Heart left ventricle (tissue), 13 donors: ENCODE results near the gene KRTAP10-4.

Experiments
- POLR2A ChIP-seq, 2 donors: fragments of 450-650 bp; IDR thresholded peaks; one replicate each; pipeline ENCODE4 v1.6.1; 2017; ENCODE audit warnings: antibody characterized with exemption in 2 of 2, mild to moderate bottlenecking in 2 of 2, moderate library complexity in 2 of 2
- TF ChIP-seq, protein P1 (sequence below), 12 donors: fragments of 200-600 bp; sonication (generic) in 4 of 12; IDR thresholded peaks; one replicate each; pipeline versions ENCODE4 v1.5.0 to v1.8.0; 2018 to 2022; ENCODE audit warnings: antibody characterized with exemption in 12 of 12, mild to moderate bottlenecking in 5 of 12
- donor health status: ischemic (EF 13 %, LVEDD 7.1; RV severe dilation, severe dysfunction).
- donor health status: DM: no; HTN: yes; CAD: no.
- donor health status: DM: no; HTN: no; CAD: no.
- donor health status: ischemic (EF 25% LVEDD 6.9; RV normal size, moderate dysfunction).
- donor health status: ischemic (EF 25% LVEDD 5.7; RV mildly dilated, moderate dysfunction).
- donor health status: ischemic (EF 35%, LVEDD 5.7; RV mildly dilated, moderate dysfunction).
- donor health status: nonischemic (EF 11% LVEDD 7.7; RV severe dilation, severe dysfunction).
- donor health status: DM: yes; HTN: yes; CAD: no.
- donor health status: PGD.
- donor health status: ischemic (EF 29% LVEDD 5.4; RV normal size, mild dysfunction).
- donor health status: nonischemic (EF 23%, LVEDD 6.1; RV moderate dilation, normal function).

- TF ChIP-seq, protein P1, sequence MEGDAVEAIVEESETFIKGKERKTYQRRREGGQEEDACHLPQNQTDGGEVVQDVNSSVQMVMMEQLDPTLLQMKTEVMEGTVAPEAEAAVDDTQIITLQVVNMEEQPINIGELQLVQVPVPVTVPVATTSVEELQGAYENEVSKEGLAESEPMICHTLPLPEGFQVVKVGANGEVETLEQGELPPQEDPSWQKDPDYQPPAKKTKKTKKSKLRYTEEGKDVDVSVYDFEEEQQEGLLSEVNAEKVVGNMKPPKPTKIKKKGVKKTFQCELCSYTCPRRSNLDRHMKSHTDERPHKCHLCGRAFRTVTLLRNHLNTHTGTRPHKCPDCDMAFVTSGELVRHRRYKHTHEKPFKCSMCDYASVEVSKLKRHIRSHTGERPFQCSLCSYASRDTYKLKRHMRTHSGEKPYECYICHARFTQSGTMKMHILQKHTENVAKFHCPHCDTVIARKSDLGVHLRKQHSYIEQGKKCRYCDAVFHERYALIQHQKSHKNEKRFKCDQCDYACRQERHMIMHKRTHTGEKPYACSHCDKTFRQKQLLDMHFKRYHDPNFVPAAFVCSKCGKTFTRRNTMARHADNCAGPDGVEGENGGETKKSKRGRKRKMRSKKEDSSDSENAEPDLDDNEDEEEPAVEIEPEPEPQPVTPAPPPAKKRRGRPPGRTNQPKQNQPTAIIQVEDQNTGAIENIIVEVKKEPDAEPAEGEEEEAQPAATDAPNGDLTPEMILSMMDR (IDR thresholded peaks at IDR 0.05), result no peak
- TF ChIP-seq POLR2A (IDR thresholded peaks at IDR 0.05), result no peak
These were observed 8.5 kb upstream of the KRTAP10-4 start for GRCh38 chr21:44564886-44565598.
